ENCODE results near the gene HEBP2. TPM values are rescaled to one million over a fixed set of nuclear protein-coding genes. Genes with fewer than 3 reads are reported as not detected.

The HEBP2 gene
- total RNA-seq, 2 experiments from 2014 or later, result 31.8 to 32.9 TPM

DNA sequence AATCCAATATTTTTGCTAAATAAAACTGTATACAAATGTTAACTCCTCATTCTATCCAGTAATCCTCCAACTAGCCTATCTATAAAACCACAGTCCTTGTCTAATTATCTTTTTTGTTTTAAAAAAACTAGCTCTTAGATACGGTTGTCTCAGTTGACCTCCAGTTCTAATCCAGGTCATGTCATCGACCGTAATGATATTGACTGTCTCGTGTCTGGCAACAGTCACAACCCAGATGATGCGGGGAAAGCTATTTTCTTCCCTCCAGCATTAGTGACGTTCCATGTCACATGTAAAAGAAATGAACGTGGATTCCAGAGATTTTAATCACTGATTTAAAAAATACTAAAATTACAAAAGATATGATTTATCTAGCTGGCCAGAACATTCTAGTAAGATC is 35.5 kb downstream of the HEBP2 start:
- no peaks in the 10 kb centered on the region for H3K36me3 ChIP-seq (ENCODE audit: insufficient read depth, low read length)
- H3K9me3 ChIP-seq (ENCODE audit: control insufficient read depth in 1 of 2, insufficient read depth in 1 of 2, low read length in 2 of 2), result no peaks in the 10 kb centered on the region
- no peaks in the 10 kb centered on the region for H3K4me1 ChIP-seq (ENCODE audit: insufficient read depth, low read length)
- no peaks in the 10 kb centered on the region for H3K27me3 Mint-ChIP-seq
- ChIA-PET POLR2A (no interaction called here), CTCF (no interaction called here)
- no peaks in the 10 kb centered on the region for H3K36me3 Mint-ChIP-seq (ENCODE audit: low read depth)
- H3K9me3 Mint-ChIP-seq, result no peaks in the 10 kb centered on the region
- intact Hi-C loops (cut with DNase I, micrococcal nuclease), result no loop called here
- DNase-seq (no peak), ATAC-seq (ENCODE audit: poor library complexity) (no peak)
- no peak overlapping the region for H3K4me3 ChIP-seq (ENCODE audit: low read length)
- no peak overlapping the region for H3K4me3 Mint-ChIP-seq
- H3K27ac ChIP-seq (ENCODE audit: low read depth in 1 of 2, low read length in 2 of 2), result no peak overlapping the region
- H3K27me3 ChIP-seq (ENCODE audit: control insufficient read depth in 1 of 2, insufficient read depth in 2 of 2, low read length in 2 of 2), result no peaks in the 10 kb centered on the region
- no peak for TF ChIP-seq CTCF (IDR thresholded peaks at IDR 0.05)
- H3K27ac Mint-ChIP-seq, result no peak overlapping the region
- H3K4me1 Mint-ChIP-seq (ENCODE audit: low read depth), result no peaks in the 10 kb centered on the region

DNA sequence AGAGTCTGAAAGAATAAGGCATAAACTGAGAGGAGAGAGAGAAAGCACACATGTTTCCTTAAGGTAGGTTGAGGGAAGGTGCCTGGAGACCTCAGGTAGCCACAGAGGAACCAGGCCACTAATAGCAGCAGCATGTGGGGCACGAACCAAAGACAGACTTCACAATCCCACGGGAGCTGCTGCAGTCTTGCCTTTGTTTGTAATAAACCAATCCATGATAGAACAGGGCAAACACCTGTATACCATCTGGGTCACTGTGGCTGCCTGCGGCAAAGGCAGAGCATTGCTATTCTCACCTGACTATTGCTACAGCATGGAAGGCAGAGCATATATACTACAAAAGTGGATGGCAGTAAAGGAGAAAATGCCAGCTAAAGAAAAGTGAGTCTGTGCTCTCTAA is 36.3 kb downstream of the HEBP2 start:
- ChIA-PET POLR2A (no interaction called here), CTCF (no interaction called here)
- Mint-ChIP-seq H3K36me3 (ENCODE audit: low read depth) (no peaks in the 10 kb centered on the region), H3K27me3 (no peaks in the 10 kb centered on the region), H3K4me1 (ENCODE audit: low read depth) (no peaks in the 10 kb centered on the region), H3K27ac (no peak overlapping the region), H3K4me3 (no peak overlapping the region), H3K9me3 (no peaks in the 10 kb centered on the region)
- H3K9me3 ChIP-seq (ENCODE audit: control insufficient read depth in 1 of 2, insufficient read depth in 1 of 2, low read length in 2 of 2), result no peaks in the 10 kb centered on the region
- H3K36me3 ChIP-seq (ENCODE audit: insufficient read depth, low read length), result no peaks in the 10 kb centered on the region
- intact Hi-C loops (cut with DNase I, micrococcal nuclease), result no loop called here
- no peak for TF ChIP-seq CTCF (IDR thresholded peaks at IDR 0.05)
- DNase-seq, result no peak
- no peaks in the 10 kb centered on the region for H3K4me1 ChIP-seq (ENCODE audit: insufficient read depth, low read length)
- H3K27me3 ChIP-seq (ENCODE audit: control insufficient read depth in 1 of 2, insufficient read depth in 2 of 2, low read length in 2 of 2), result no peaks in the 10 kb centered on the region
- H3K4me3 ChIP-seq (ENCODE audit: low read length), result no peak overlapping the region
- no peak overlapping the region for H3K27ac ChIP-seq (ENCODE audit: low read depth in 1 of 2, low read length in 2 of 2)
- no peak for ATAC-seq (ENCODE audit: poor library complexity)

GRCh38 chr6:138440758-138441357 is 36.8 kb downstream of the HEBP2 start:
- H3K4me3 ChIP-seq (ENCODE audit: low read length), result no peak overlapping the region
- Mint-ChIP-seq H3K27ac (no peak overlapping the region), H3K9me3 (no peaks in the 10 kb centered on the region), H3K4me1 (ENCODE audit: low read depth) (no peaks in the 10 kb centered on the region), H3K4me3 (no peak overlapping the region), H3K36me3 (ENCODE audit: low read depth) (no peaks in the 10 kb centered on the region), H3K27me3 (no peaks in the 10 kb centered on the region)
- CTCF ChIA-PET, result interaction anchor here (0.6 kb wide), 1 partner anchor 18 kb away, joined by 3 read pairs; no protein-coding TSS in a partner anchor
- H3K27ac ChIP-seq (ENCODE audit: low read depth in 1 of 2, low read length in 2 of 2), result no peak overlapping the region
- intact Hi-C loops (cut with DNase I, micrococcal nuclease), result no loop called here
- no peaks in the 10 kb centered on the region for H3K9me3 ChIP-seq (ENCODE audit: control insufficient read depth in 1 of 2, insufficient read depth in 1 of 2, low read length in 2 of 2)
- no peaks in the 10 kb centered on the region for H3K27me3 ChIP-seq (ENCODE audit: control insufficient read depth in 1 of 2, insufficient read depth in 2 of 2, low read length in 2 of 2)
- ATAC-seq (ENCODE audit: poor library complexity) (no peak), DNase-seq (no peak)
- no peak for TF ChIP-seq CTCF (IDR thresholded peaks at IDR 0.05)
- POLR2A ChIA-PET, result no interaction called here
- H3K4me1 ChIP-seq (ENCODE audit: insufficient read depth, low read length), result no peaks in the 10 kb centered on the region
- H3K36me3 ChIP-seq (ENCODE audit: insufficient read depth, low read length), result no peaks in the 10 kb centered on the region

Data from CD4-positive, alpha-beta T cell (primary cell).